Mammary epithelial cell (primary cell): ENCODE results near the gene LBX1.

ENCODE experiments used
- CTCF ChIP-seq, 2 donors: IDR thresholded peaks in 1 of 2; conservative IDR thresholded peaks in 1 of 2; 2 replicates each; pipeline ENCODE4 v1.5.1; 2011 to 2012; ENCODE audit warnings: inconsistent platforms in 2 of 2, low read length in 2 of 2, mild to moderate bottlenecking in 2 of 2, control low read depth in 1 of 2, low read depth in 1 of 2; ENCODE audit not compliant: insufficient read depth in 1 of 2; ENCODE audit errors: extremely low read depth in 1 of 2
- EZH2 ChIP-seq: IDR thresholded peaks from 2 replicates; pipeline ENCODE4 v1.6.1; 2012; ENCODE audit warnings: low read length, inconsistent platforms, borderline replicate concordance

GRCh38 chr10:101233443-101233842 lies 4.2 kb upstream of the LBX1 start:
- TF ChIP-seq CTCF (conservative IDR thresholded peaks at IDR 0.05 in 1 of 2, IDR thresholded peaks at IDR 0.05 in 1 of 2; ENCODE audit: extremely low read depth in 1 of 2, insufficient read depth in 1 of 2, low read depth in 1 of 2, low read length in 2 of 2) (no peak), EZH2 (no peak)
